Gastrocnemius medialis (tissue), 4 donors: ENCODE measurements around the gene DPP10. TPM values are rescaled to one million over a fixed set of nuclear protein-coding genes. Genes with fewer than 3 reads are reported as not detected.
"Not testable (repeated sequence)": the region's sequence is repeated elsewhere in the genome, so short reads cannot be mapped to it uniquely, and the experiment has no call there.

Experiments
- ATAC-seq, 2 donors: fragments of 150-250 bp; one replicate each; pipeline ENCODE4 v1.9.1; 2016
- DNase-seq, 2 donors: peaks; one replicate each; pipeline ENCODE4 v3.0.0-alpha.2; 2019
- H3K27ac ChIP-seq, 4 donors: fragments of 200-600 bp; sonication (generic); 1 replicate in 1 of 4; 2 replicates in 3 of 4; pipeline ENCODE4 v1.5.1; 2016 to 2018; ENCODE audit warnings: mild to moderate bottlenecking in 2 of 4, moderate library complexity in 1 of 4
- H3K27me3 ChIP-seq, 3 donors: fragments of 200-600 bp; sonication (generic) in 2 of 3; 1 replicate in 1 of 3; 2 replicates in 2 of 3; pipeline versions ENCODE4 v1.5.1 to v1.6.0; 2016 to 2019; ENCODE audit warnings: mild to moderate bottlenecking in 1 of 3, moderate library complexity in 1 of 3
- H3K36me3 ChIP-seq, 2 donors: fragments of 200-600 bp; sonication (generic) in 1 of 2; one replicate each; pipeline ENCODE4 v1.5.1; 2017 to 2018
- H3K4me1 ChIP-seq, 2 donors: fragments of 200-600 bp; sonication (generic) in 1 of 2; one replicate each; pipeline ENCODE4 v1.5.1; 2016 to 2017; ENCODE audit warnings: mild to moderate bottlenecking in 2 of 2
- H3K4me3 ChIP-seq, 4 donors: fragments of 200-600 bp; sonication (generic) in 3 of 4; 1 replicate in 1 of 4; 2 replicates in 3 of 4; pipeline ENCODE4 v1.5.1; 2016 to 2019; ENCODE audit warnings: mild to moderate bottlenecking in 2 of 4
- H3K9me3 ChIP-seq, 3 donors: fragments of 200-600 bp; sonication (generic) in 2 of 3; 1 replicate in 1 of 3; 2 replicates in 2 of 3; pipeline ENCODE4 v1.5.1; 2016 to 2019
- POLR2A ChIP-seq, 2 donors: fragments of 450-650 bp; IDR thresholded peaks; one replicate each; pipeline ENCODE4 v1.6.1; 2017; ENCODE audit warnings: antibody characterized with exemption in 2 of 2, mild to moderate bottlenecking in 2 of 2, moderate library complexity in 2 of 2
- in situ Hi-C, 4 donors: fragments of 200-750 bp; cut with MboI; loops; one replicate each; pipeline versions ENCODE4 v1.15.0 to v1.8.0; 2017; ENCODE audit warnings: low sequenced_read_pairs in 4 of 4
- intact Hi-C: fragments of 100-400 bp; cut with DNase I; formaldehyde crosslinking; loops from one replicate; pipeline ENCODE4 v1.15.1; 2023; ENCODE audit warnings: low total_unique reads
- total RNA-seq, 4 donors: library from RNA; depleted of rRNA; stranded (reverse); fragments of >200 nt; gene quantifications; one replicate each; pipeline versions ENCODE4 v1.1.0 to v1.2.3, GENCODE V29; 2016
- TF ChIP-seq, protein P1 (sequence below), 5 experiments: fragments of 450-650 bp in 3 of 5; fragments of 200-600 bp in 2 of 5; sonication (generic) in 2 of 5; IDR thresholded peaks in 4 of 5; conservative IDR thresholded peaks in 1 of 5; 1 replicate in 4 of 5; 2 replicates in 1 of 5; pipeline ENCODE4 v1.5.1; 2016 to 2019; ENCODE audit warnings: antibody characterized with exemption in 5 of 5, mild to moderate bottlenecking in 3 of 5, moderate library complexity in 3 of 5

Gene DPP10
- total RNA-seq, 4 donors from 2014 or later, result not detected

DNA sequence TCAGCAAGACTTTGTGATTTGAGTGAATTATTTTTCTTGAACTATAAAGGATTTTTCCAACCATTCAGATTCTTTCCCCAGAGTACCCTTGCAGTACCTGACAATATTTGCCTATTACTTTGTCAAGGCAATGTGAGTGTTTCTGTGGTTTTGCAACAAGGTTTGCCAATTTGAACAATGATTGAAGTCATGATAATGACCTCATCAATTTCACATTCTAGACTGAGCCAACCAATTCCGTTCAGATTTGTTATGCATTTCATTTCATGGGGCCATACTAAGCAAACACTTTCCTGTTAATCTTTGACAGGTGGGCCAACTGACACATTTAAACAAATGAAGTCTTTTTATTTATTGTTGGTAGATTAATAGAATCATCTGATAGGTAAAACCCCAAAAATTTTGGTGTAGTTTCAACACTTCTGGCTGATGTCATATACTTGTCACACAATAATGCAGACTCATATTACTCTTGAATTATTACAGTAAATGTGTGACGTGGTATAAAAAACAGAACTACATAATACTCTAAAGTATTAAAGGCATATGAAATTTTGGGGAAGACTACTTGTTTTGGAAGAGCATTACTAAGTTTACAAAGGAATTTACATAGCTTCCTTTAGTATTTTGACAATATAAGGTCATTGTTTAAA, 526.4 kb downstream of the DPP10 start:
- no peaks in the 10 kb centered on the region for H3K27me3 ChIP-seq
- H3K4me3 ChIP-seq, result no peak overlapping the region
- no peak overlapping the region for H3K27ac ChIP-seq
- DNase-seq (no peak), ATAC-seq (no peak)
- no peak for TF ChIP-seq POLR2A (IDR thresholded peaks at IDR 0.05)
- TF ChIP-seq, protein P1, sequence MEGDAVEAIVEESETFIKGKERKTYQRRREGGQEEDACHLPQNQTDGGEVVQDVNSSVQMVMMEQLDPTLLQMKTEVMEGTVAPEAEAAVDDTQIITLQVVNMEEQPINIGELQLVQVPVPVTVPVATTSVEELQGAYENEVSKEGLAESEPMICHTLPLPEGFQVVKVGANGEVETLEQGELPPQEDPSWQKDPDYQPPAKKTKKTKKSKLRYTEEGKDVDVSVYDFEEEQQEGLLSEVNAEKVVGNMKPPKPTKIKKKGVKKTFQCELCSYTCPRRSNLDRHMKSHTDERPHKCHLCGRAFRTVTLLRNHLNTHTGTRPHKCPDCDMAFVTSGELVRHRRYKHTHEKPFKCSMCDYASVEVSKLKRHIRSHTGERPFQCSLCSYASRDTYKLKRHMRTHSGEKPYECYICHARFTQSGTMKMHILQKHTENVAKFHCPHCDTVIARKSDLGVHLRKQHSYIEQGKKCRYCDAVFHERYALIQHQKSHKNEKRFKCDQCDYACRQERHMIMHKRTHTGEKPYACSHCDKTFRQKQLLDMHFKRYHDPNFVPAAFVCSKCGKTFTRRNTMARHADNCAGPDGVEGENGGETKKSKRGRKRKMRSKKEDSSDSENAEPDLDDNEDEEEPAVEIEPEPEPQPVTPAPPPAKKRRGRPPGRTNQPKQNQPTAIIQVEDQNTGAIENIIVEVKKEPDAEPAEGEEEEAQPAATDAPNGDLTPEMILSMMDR (IDR thresholded peaks at IDR 0.05 in 4 of 5, conservative IDR thresholded peaks at IDR 0.05 in 1 of 5), result no peak
- no peaks in the 10 kb centered on the region for H3K4me1 ChIP-seq
- no peaks in the 10 kb centered on the region for H3K9me3 ChIP-seq
- no peaks in the 10 kb centered on the region for H3K36me3 ChIP-seq
- in situ Hi-C loops (no loop called here), intact Hi-C loops (no loop called here)

GRCh38 chr2:115004321-115004720, 561.9 kb downstream of the DPP10 start:
- H3K27ac ChIP-seq, DNase-seq, H3K4me3 ChIP-seq, in situ Hi-C loops, ATAC-seq, H3K36me3 ChIP-seq, H3K9me3 ChIP-seq, H3K27me3 ChIP-seq, H3K4me1 ChIP-seq, intact Hi-C loops: not testable (repeated sequence)

GRCh38 chr2:115011721-115012120, 569.3 kb downstream of the DPP10 start:
- ATAC-seq (no peak), DNase-seq (no peak)
- intact Hi-C loops (no loop called here), in situ Hi-C loops (no loop called here)
- Histone ChIP-seq H3K4me3 (no peak overlapping the region), H3K9me3 (no peaks in the 10 kb centered on the region), H3K27me3 (no peaks in the 10 kb centered on the region), H3K36me3 (no peaks in the 10 kb centered on the region), H3K4me1 (no peaks in the 10 kb centered on the region), H3K27ac (no peak overlapping the region)
- no peak for TF ChIP-seq POLR2A (IDR thresholded peaks at IDR 0.05)
- TF ChIP-seq, protein P1 (IDR thresholded peaks at IDR 0.05 in 4 of 5, conservative IDR thresholded peaks at IDR 0.05 in 1 of 5), result no peak

DNA sequence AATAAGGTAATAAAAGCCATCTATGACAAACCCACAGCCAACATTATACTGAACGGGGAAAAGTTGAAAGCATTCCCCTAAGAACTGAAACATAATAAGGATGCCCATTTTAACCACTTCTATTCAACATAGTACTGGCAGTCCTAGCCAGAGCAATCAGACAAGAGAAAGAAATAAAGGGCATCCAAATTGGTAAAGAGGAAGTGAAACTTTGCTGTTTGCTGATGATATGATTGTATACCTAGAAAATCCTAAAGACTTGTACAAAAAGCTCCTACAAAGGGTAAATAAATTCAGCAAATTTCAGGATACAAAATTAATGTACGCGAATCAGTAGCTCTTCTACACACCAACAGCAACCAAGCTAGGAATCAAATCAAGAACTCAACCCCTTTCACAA, 579.6 kb downstream of the DPP10 start:
- H3K4me3 ChIP-seq, H3K36me3 ChIP-seq, H3K27me3 ChIP-seq, DNase-seq, H3K4me1 ChIP-seq, in situ Hi-C loops, H3K9me3 ChIP-seq, intact Hi-C loops, H3K27ac ChIP-seq, ATAC-seq: not testable (repeated sequence)

DNA sequence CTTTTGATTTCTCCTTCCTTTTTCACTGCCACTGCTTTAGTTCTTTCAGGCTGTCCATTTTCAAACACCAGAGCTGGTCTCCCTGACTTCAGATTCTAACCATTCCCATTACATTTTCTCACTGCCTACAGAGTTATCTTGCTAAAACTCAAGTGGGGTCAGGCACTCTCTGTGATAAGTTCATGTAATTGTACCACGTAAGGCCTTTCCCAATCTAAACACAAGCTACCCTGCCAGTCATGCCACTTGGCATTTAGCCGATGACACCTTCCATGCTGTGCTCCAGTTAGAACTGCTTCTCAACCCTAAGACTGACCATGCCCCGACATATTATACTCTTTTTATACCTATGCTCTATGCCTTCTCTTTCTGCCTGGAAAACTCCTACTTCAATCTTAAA, 592.4 kb downstream of the DPP10 start:
- intact Hi-C loops, result no loop called here
- Histone ChIP-seq H3K4me3 (no peak overlapping the region), H3K4me1 (no peaks in the 10 kb centered on the region), H3K9me3 (no peaks in the 10 kb centered on the region), H3K36me3 (no peaks in the 10 kb centered on the region), H3K27ac (no peak overlapping the region), H3K27me3 (no peaks in the 10 kb centered on the region)
- DNase-seq, result no peak
- in situ Hi-C loops, result no loop called here
- TF ChIP-seq POLR2A (IDR thresholded peaks at IDR 0.05), result no peak
- TF ChIP-seq, protein P1 (IDR thresholded peaks at IDR 0.05 in 4 of 5, conservative IDR thresholded peaks at IDR 0.05 in 1 of 5), result no peak
- ATAC-seq, result no peak

- intact Hi-C loops (no loop called here), in situ Hi-C loops (no loop called here)
- H3K4me1 ChIP-seq, result no peaks in the 10 kb centered on the region
- H3K36me3 ChIP-seq, result no peaks in the 10 kb centered on the region
- no peak overlapping the region for H3K27ac ChIP-seq
- H3K9me3 ChIP-seq, result no peaks in the 10 kb centered on the region
- no peak overlapping the region for H3K4me3 ChIP-seq
- no peaks in the 10 kb centered on the region for H3K27me3 ChIP-seq
- no peak for DNase-seq
- no peak for ATAC-seq
- TF ChIP-seq POLR2A (IDR thresholded peaks at IDR 0.05), result no peak
- TF ChIP-seq, protein P1 (IDR thresholded peaks at IDR 0.05 in 4 of 5, conservative IDR thresholded peaks at IDR 0.05 in 1 of 5), result no peak
Measured at GRCh38 chr2:115036818-115037217, 594.4 kb downstream of the DPP10 start.
